Measurements from ENCODE around the gene EVI5L.
"Not testable (repeated sequence)": the region's sequence is repeated elsewhere in the genome, so short reads cannot be mapped to it uniquely, and the experiment has no call there.

Gene EVI5L

DNA sequence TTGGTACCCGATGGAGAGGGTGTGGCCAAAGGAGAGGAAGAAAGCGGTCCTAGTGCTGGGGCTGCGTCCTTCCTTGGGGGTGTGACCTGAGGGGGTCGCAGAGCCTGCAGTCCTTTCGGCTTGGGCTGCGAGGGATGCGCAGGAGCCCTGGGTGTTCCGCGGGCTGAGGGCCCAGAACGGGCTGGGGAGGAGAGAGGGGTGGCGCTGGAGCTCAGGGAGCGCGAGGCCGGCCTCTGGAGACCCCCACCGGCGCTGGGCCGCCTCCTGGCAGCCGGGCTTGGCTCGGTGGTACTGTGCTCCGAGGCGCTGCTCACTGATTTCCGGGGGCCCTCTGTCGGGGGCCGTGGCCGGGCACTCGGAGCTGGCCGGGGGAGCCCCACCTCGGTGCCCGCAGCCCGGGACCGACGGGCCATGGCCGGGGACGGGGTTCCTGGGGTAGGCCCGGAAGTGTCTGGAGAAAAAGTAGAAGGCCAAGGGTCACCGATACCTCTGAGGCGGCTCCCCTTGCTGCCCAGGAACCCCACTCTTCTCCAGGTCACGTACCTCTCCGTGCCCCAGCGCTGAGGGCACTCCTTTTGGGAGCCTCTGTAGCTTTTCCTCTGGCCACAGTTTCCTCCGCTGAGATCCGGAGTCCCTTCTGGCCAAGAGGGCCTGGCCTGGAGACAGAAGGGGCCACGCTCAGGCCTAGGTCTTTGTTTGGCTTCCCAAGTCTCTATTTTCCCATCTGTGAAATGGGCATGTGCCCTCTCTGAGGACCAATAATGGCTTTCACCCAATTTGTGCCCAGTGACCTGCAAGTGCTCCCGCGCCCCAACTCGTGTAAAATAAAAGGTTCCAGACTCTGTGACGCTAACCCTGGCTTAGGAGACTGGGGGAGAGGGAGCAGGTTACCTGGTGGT lies 42.5 kb downstream of the EVI5L start:
- no peak for DNase-seq (ENCODE audit: low spot score)

- no peak for DNase-seq (ENCODE audit: low spot score)
These were observed 43.5 kb downstream of the EVI5L start for GRCh38 chr19:7873304-7874075.

GRCh38 chr19:7874076-7874896 lies 44.3 kb downstream of the EVI5L start, which contains the start of gene PRR36:
Gene PRR36, minus strand, starts transcription at chr19:7874390. Its CDS starts 701 bp downstream, at chr19:7873689.
- no peak for DNase-seq (ENCODE audit: low spot score)

DNA sequence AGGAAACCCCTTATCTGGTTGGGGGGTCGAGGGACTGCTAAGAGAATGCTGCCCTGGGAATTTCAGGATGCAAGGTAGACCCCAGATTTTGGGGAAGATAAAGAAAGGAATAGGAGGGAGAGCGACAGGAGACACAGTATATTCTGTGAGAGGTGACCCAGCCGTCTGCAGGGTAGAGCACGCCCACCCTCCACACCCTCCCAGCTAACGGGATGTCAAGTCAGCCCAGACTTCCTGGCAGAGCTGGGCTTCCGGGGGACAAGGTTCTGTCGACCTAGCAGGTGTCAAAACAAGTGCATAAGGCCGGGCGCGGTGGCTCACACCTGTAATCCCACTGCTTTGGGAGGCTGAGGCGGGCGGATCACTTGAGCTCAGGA lies 44.9 kb downstream of the EVI5L start:
- no peak for DNase-seq (ENCODE audit: low spot score)

DNA sequence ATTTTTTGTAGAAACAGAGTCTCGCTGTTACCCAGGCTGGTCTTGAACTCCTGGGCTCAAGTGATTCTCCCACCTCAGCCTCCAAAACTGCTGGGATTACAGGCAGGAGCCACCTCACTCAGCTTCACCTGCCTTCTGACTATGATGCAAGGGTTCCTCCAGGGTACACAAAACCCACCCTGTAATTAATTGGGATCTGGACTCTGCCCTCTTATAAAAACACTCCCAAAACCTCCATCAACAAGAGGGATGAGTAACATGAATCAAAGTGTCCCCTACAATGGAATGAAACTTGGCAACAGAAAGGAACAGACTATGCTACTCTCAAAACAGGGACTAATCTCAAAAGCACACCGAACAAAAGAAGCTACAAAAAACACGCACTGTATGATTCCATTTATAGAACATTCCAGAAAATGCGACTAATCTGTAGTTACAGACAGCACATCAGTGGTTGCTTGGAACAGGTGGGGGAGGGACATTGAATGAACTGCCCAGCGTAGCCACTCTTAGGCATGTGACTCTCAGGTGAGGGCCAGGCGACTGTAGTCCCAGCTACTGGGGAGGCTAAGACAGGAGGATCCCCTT lies 47.3 kb downstream of the EVI5L start:
- DNase-seq (ENCODE audit: low spot score), result no peak

DNA sequence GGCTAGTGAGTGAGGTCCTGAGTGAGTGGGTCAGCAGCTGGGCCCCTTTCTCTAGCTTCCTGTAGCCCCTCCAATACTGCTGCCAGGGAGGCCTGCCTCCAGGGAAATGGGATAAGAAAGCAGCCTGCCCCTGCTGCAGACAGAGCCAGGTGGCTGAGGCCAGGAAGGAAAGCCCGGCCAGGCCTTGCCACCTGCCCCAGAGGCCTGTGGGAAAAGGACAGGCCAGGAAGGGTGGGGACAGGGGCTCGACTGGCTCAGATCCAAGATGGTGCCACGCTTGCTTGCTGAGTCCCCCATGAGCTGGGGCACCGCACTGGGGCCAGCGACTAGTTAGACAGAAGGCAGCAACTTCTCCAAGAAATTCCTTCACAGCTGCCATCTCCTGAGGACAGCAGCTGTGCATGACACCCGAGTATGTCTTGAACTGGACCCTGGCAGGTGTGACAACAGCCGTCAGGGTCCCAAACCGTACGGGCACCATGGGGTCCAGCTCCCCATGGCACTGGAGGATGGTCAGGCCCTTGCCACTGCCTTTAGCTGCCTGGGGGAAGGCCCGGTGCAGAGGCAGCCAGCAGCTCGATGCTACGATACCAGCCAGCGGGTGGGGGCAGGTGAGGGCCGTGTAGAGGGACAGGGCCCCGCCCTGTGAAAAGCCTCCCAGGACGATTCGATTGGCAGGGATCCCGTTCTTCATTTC lies 49.2 kb downstream of the EVI5L start:
- no peak for DNase-seq (ENCODE audit: low spot score)

GRCh38 chr19:7879836-7880235 lies 49.8 kb downstream of the EVI5L start:
- DNase-seq (ENCODE audit: low spot score), result no peak

DNA sequence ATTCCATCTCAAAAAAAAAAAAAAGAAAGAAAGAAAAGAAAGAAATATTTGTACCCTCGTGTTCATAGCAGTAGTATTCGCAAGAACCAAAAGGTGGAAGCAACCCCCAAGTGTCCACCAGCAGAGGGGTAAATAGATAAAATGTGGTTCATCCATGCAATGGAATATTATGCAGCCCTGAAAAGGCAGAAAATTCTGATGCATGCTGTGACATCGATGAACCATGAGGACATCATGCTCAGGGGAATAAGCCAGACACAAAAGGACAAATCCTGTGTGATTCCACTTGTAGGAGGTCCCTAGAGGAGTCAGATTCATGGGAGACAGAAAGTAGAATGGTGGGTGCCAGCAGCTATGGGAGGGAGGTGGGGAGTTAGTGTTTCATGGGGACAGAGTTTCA lies 51.9 kb downstream of the EVI5L start:
- no peak for DNase-seq (ENCODE audit: low spot score)

GRCh38 chr19:7883105-7883504 lies 53.1 kb downstream of the EVI5L start:
- DNase-seq (ENCODE audit: low spot score), result no peak

DNA sequence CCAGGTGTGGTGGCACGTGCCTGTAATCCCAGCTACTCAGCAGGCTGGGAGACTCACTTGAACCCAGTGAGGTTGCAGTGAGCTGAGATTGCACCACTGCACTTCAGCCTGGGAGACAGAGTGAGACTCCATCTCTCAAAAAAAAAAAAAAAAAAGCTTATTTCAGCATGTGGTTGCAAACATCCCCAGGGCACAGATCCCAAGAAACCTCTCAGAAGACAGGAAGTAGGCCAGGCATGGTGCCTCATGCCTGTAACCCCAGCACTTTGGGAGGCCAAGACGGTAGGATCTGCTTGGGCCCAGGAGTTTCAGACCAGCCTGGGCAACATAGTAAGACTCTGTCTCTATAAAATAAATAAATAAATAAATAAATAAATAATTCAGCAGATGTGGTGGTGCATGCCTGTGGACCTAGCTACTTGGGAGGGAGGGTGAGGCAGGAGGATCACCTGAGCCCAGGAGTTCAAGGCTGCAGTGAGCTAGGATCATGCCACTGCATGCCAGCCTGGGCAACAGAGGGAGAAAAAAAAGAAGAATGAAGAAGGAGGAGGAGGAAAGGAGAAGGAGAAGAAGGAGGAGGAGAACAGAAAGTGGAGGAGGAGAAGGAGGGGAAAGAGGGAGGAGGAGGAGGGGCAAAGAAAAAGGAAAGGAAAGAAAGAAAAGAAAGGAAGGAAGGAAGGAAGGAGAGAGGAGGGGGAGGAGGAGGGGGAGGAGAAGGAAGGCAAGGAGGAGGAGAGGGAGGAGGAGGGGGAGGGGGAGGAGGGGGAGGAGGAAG lies 54.0 kb downstream of the EVI5L start:
- DNase-seq (ENCODE audit: low spot score), result no peak

DNA sequence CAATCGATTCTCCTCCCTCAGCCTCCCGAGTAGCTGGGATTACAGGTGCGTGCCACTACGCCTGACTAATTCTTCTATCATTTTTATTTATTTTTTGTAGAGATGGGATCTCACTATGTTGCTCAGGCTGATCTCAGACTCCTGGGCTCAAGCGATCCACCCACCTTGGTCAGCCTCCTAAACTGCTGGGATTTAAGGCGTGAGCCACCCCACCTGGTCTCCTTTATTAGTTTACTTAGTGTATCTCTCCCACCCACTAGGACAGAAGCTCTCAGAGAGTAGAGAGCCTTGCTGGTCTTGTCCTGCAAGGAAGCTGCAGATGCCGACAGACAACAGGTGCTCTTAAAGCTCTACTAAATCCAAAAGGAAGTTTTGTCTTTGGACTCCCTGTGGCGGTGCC lies 55.8 kb downstream of the EVI5L start:
- no peak for DNase-seq (ENCODE audit: low spot score)

DNA sequence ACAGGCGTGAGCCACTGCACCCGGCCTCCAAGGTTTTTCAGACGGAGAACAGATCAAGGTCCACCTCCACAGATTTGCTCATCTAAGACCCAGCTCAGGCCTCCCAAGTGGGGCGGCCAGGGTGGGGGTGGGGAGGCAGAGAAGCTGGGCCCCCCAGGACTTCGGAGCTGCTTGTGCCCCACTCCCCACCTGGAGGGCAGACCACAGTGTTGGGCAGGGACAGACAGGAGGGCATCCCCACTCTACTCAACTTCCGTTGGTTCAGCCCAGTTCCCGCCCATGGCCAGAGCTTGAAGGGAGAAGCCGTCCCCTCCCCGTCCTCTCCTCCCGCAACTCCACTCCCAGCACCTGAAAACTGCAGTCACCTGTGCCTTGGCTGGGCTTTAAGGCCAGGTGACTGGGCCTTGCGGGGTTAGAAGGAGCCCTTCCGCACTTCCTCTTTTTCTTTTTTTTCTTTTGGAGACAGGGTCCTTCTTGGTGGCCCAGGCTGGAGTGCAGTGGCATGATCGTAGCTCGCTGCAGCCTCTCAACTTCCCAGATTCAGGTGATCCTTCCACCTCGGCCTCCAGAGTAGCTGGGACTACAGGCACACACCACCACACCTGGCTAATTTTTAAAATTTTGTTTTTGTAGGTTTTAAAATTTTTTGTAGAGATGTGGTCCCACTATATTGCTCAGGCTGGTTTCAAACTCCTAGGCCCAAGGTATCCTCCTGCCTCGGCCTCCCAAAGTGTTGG lies 57.6 kb downstream of the EVI5L start:
- no peak for DNase-seq (ENCODE audit: low spot score)

DNA sequence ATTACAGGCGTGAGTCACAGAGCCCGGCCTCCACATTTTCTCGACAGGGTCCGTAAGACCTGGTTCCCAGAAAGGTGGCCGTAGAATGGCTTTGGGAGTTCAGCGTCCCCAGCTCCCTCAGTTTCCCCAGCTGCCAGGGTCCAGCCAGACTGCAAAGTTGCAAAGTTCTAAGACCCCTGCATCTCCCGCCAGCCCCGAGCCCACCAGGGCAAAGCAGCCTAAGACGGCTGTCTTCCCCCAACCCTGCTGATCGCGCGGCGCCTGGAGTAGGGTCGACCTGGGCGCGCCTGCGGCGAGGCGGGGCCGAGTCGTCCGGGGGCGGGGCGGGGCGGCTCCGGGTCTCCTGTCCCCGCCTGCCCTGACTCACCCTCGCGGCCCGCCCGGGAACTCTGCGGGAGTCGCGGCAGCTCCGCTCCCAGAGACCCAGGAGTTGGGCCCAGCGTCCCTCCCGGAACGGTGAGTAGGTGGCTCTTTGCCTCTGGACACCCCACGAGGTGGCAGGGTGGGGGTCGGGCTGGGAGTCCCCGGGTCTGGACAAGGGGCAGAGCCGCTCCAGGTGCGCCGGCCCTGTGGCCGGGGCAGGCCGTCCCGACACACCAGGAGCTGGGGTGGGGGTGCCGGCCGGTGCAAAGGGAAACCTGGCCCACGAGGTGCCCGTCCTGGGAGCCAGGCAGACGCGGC lies 58.3 kb downstream of the EVI5L start, which contains the start of gene LRRC8E:
LRRC8E (plus strand) TSS at position 366 of the 681 bp plus-strand sequence. CDS start 7,094 bp downstream, outside the sequence.
- DNase-seq (ENCODE audit: low spot score), result no peak

DNA sequence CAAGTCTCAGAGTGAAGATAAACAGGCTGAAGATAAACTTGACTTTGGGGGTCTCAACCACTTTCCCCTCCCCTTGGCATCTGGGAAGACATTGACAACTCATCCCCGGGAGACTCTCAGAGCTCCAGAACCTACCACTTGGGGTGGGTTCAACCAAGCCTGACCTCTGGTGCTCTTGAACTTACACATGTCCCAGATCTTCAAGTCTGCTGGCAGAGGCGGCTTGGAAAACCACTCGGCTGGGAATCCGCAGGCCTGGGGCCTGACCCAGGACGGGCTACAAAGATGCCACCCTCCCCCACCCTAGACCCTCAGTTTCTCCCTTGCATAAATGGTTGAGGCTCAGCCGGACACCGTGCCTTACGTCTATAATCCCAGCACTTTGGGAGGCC lies 58.8 kb downstream of the EVI5L start:
- DNase-seq (ENCODE audit: low spot score), result no peak

- DNase-seq (ENCODE audit: low spot score), result not testable (repeated sequence)
These were observed 63.5 kb downstream of the EVI5L start for GRCh38 chr19:7893362-7894101.

DNA sequence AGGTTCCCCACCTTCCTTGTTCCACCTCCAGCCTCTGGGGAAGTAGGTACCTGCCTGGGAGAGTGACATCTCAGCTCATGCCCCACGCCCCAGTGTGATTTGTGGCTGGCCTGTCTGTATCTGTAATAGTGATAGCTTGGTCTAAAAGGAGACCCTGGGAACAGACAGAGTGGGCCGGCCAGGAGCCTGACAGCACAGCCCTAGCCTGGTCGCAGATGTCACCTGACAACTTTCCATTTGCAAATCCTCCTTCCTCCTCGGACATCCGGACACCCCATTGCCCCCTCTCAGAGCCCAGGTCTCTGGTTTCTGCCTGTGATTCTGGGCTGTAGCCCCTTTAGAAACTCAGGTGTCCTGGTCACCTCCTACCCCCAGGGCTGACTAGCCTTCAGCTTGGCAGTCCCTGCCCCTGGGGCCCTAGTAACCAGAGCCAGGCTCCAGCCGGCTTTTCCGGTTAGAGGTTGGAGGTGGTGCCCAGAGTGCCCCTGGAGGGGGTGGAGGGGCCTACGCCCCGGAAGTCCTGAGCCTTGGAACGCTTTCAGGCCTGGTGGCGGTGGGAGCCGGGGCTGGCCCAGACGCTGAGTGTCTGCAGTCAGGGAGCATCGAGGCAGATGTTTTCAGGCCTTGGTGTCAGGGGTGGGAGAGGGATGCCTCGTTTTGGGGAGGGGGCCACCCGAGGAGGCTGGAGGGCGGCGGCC lies 64.7 kb downstream of the EVI5L start:
- DNase-seq (ENCODE audit: low spot score), result no peak

- DNase-seq (ENCODE audit: low spot score), result no peak
These were observed 65.5 kb downstream of the EVI5L start for GRCh38 chr19:7895565-7895964.

GRCh38 chr19:7897292-7897691 lies 67.3 kb downstream of the EVI5L start:
- DNase-seq (ENCODE audit: low spot score), result no peak

Measured in hematopoietic multipotent progenitor cell treated with erythropoietin and hydrocortisone succinate and interleukin-3 and kit ligand, for 17 days (in vitro differentiated cells).